HEK293 (cell line): ENCODE measurements around the gene MGST1.
A peak's percentile ranks its signal among the peaks of the same experiment; 100 is the strongest.

Experiments
- CTCF ChIA-PET: fragments of 350-600 bp; formaldehyde crosslinking; extraction: SDS; loops from one replicate; lab custom pipeline; 2021; ENCODE audit warnings: antibody characterized with exemption; lab: Yijun Ruan, JAX
- POLR2A ChIA-PET: fragments of 300-600 bp; formaldehyde crosslinking; extraction: SDS; loops from one replicate; lab custom pipeline; 2020; ENCODE audit warnings: antibody characterized with exemption, inconsistent platforms; lab: Yijun Ruan, JAX
- H3K27ac ChIP-seq: fragments of 200-500 bp; sonication (Bioruptor generic); 2 replicates; pipeline ENCODE4 v1.5.1; 2014; ENCODE audit warnings: low read depth, low read length, control low read depth, inconsistent platforms; ENCODE audit errors: extremely low read depth
- H3K36me3 ChIP-seq, 2 experiments: fragments of 200-500 bp in 1 of 2; sonication (Bioruptor generic) in 1 of 2; 1 replicate in 1 of 2; 2 replicates in 1 of 2; pipeline ENCODE4 v1.5.1; 2014 to 2017; ENCODE audit warnings: inconsistent platforms in 2 of 2, low read length in 2 of 2; ENCODE audit not compliant: control insufficient read depth in 2 of 2, insufficient read depth in 1 of 2
- H3K4me1 ChIP-seq: fragments of 200-500 bp; sonication (Bioruptor generic); 2 replicates; pipeline ENCODE4 v1.5.1; 2014; ENCODE audit warnings: mild to moderate bottlenecking, low read length, inconsistent platforms; ENCODE audit not compliant: control insufficient read depth, insufficient read depth
- H3K4me3 ChIP-seq: 2 replicates; pipeline ENCODE4 v1.5.1; 2011; ENCODE audit warnings: low read depth, mild to moderate bottlenecking, control low read depth, low read length, moderate library complexity
- H3K9me3 ChIP-seq: fragments of 200-500 bp; sonication (Bioruptor generic); 2 replicates; pipeline ENCODE4 v1.5.1; 2014; ENCODE audit warnings: low read depth, low read length, inconsistent platforms; ENCODE audit not compliant: control insufficient read depth, insufficient read depth
- FEZF1 ChIP-seq: fragments of 450-650 bp; formaldehyde crosslinking; IDR thresholded peaks from 2 replicates; pipeline ENCODE4 v1.5.1; 2016; ENCODE audit warnings: missing biosample characterization, missing genetic modification characterization
- GLI2 ChIP-seq: fragments of 450-650 bp; formaldehyde crosslinking; IDR thresholded peaks from 2 replicates; pipeline ENCODE4; 2017; ENCODE audit warnings: missing biosample characterization, missing genetic modification characterization, low read depth, borderline replicate concordance
- GLIS2 ChIP-seq: fragments of 450-650 bp; formaldehyde crosslinking; IDR thresholded peaks from 2 replicates; pipeline ENCODE4 v1.5.1; 2016; ENCODE audit warnings: missing biosample characterization, missing genetic modification characterization
- KLF1 ChIP-seq: fragments of 450-650 bp; formaldehyde crosslinking; IDR thresholded peaks from 2 replicates; pipeline ENCODE4 v1.5.1; 2016; ENCODE audit warnings: missing biosample characterization, missing genetic modification characterization
- KLF8 ChIP-seq: fragments of 450-650 bp; formaldehyde crosslinking; IDR thresholded peaks from 2 replicates; pipeline ENCODE4 v1.5.1; 2016; ENCODE audit warnings: missing biosample characterization, missing genetic modification characterization
- KLF9 ChIP-seq: fragments of 450-650 bp; formaldehyde crosslinking; IDR thresholded peaks from 2 replicates; pipeline ENCODE4 v1.5.1; 2016; ENCODE audit warnings: missing biosample characterization, missing genetic modification characterization, low read depth
- PRDM1 ChIP-seq: fragments of 450-650 bp; formaldehyde crosslinking; IDR thresholded peaks from 2 replicates; pipeline ENCODE4; 2016; ENCODE audit warnings: missing biosample characterization, missing genetic modification characterization
- PRDM2 ChIP-seq: fragments of 450-650 bp; formaldehyde crosslinking; IDR thresholded peaks from 2 replicates; pipeline ENCODE4 v1.5.1; 2016; ENCODE audit warnings: missing biosample characterization, missing genetic modification characterization, borderline replicate concordance
- SCRT1 ChIP-seq: fragments of 450-650 bp; formaldehyde crosslinking; IDR thresholded peaks from 2 replicates; pipeline ENCODE4 v1.5.1; 2016; ENCODE audit warnings: missing biosample characterization, missing genetic modification characterization, borderline replicate concordance
- SP7 ChIP-seq: fragments of 450-650 bp; formaldehyde crosslinking; IDR thresholded peaks from 2 replicates; pipeline ENCODE4 v1.5.1; 2016; ENCODE audit warnings: missing biosample characterization, missing genetic modification characterization
- ZBTB26 ChIP-seq: fragments of 450-650 bp; formaldehyde crosslinking; optimal IDR thresholded peaks from 2 replicates; pipeline ENCODE3; 2016; ENCODE audit warnings: missing biosample characterization, mild to moderate bottlenecking, missing genetic modification characterization
- ZEB2 ChIP-seq: fragments of 450-650 bp; formaldehyde crosslinking; IDR thresholded peaks from 2 replicates; pipeline ENCODE4 v1.5.1; 2016; ENCODE audit warnings: missing biosample characterization, missing genetic modification characterization
- ZNF10 ChIP-seq: fragments of 450-650 bp; formaldehyde crosslinking; IDR thresholded peaks from 2 replicates; pipeline ENCODE4 v1.5.1; 2017; ENCODE audit warnings: missing biosample characterization, missing genetic modification characterization
- ZNF324 ChIP-seq: fragments of 450-650 bp; formaldehyde crosslinking; IDR thresholded peaks from 2 replicates; pipeline ENCODE4 v1.5.1; 2016; ENCODE audit warnings: missing biosample characterization, missing genetic modification characterization
- ZNF335 ChIP-seq: fragments of 450-650 bp; formaldehyde crosslinking; conservative IDR thresholded peaks from 2 replicates; pipeline ENCODE4 v1.5.1; 2016; ENCODE audit warnings: missing biosample characterization, missing genetic modification characterization
- ZNF513 ChIP-seq: fragments of 450-650 bp; IDR thresholded peaks from 2 replicates; pipeline ENCODE4 v1.5.1; 2018; ENCODE audit warnings: missing biosample characterization, missing genetic modification characterization
- TF ChIP-seq, protein P1 (sequence below): fragments of 450-650 bp; formaldehyde crosslinking; IDR thresholded peaks from 2 replicates; pipeline ENCODE4 v1.5.1; 2016; ENCODE audit warnings: missing biosample characterization, missing genetic modification characterization
- TF ChIP-seq, protein P2 (sequence below): fragments of 450-650 bp; formaldehyde crosslinking; IDR thresholded peaks from 2 replicates; pipeline ENCODE4 v1.5.1; 2016; ENCODE audit warnings: missing biosample characterization, missing genetic modification characterization
- TF ChIP-seq, protein P3 (sequence below): fragments of 450-650 bp; formaldehyde crosslinking; IDR thresholded peaks from 2 replicates; pipeline ENCODE4 v1.5.1; 2017; ENCODE audit warnings: missing biosample characterization, missing genetic modification characterization

The MGST1 gene, protein sequence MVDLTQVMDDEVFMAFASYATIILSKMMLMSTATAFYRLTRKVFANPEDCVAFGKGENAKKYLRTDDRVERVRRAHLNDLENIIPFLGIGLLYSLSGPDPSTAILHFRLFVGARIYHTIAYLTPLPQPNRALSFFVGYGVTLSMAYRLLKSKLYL

GRCh38 chr12:16347391-16348298 lies at the start of gene MGST1:
TSS of gene MGST1 (plus strand) at chr12:16347645. CDS start at chr12:16354253, 6,608 bp downstream.
- H3K27ac ChIP-seq = no peak within 1 kb of the TSS
- ChIA-PET CTCF (interaction anchor here (0.6 to 1.0 kb wide), 2 partner anchors 13 to 25 kb away, joined by 3 to 4 read pairs; no protein-coding TSS in a partner anchor), POLR2A (no interaction called here)
- no peaks in the 10 kb centered on the region for H3K36me3 ChIP-seq
- no peaks in the 10 kb centered on the region for H3K9me3 ChIP-seq
- H3K4me1 ChIP-seq = no peaks in the 10 kb centered on the region
- peak within 1 kb of the TSS; percentile 40 for H3K4me3 ChIP-seq
- TF ChIP-seq KLF8 (tag by site-specific recombination) = no peak
- TF ChIP-seq ZEB2 (tag by site-specific recombination) = no peak
- TF ChIP-seq PRDM2 (tag by site-specific recombination) = no peak
- TF ChIP-seq SP7 (tag by site-specific recombination) = 0 out of 2 replicates have a peak, but pooled peaks have one; percentile 46
- peak; percentile 95 for TF ChIP-seq ZNF10
- TF ChIP-seq, protein P1, sequence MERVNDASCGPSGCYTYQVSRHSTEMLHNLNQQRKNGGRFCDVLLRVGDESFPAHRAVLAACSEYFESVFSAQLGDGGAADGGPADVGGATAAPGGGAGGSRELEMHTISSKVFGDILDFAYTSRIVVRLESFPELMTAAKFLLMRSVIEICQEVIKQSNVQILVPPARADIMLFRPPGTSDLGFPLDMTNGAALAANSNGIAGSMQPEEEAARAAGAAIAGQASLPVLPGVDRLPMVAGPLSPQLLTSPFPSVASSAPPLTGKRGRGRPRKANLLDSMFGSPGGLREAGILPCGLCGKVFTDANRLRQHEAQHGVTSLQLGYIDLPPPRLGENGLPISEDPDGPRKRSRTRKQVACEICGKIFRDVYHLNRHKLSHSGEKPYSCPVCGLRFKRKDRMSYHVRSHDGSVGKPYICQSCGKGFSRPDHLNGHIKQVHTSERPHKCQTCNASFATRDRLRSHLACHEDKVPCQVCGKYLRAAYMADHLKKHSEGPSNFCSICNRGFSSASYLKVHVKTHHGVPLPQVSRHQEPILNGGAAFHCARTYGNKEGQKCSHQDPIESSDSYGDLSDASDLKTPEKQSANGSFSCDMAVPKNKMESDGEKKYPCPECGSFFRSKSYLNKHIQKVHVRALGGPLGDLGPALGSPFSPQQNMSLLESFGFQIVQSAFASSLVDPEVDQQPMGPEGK (tag by site-specific recombination) = peak; percentile 41; the same call in 1 of the 2 replicates
- TF ChIP-seq ZBTB26 (tag by site-specific recombination) = peak; percentile 64
- no peak for TF ChIP-seq SCRT1 (tag by site-specific recombination)
- TF ChIP-seq ZNF324 (tag by site-specific recombination) = no peak
- 0 out of 2 replicates have a peak, but pooled peaks have one; percentile 50 for TF ChIP-seq ZNF335
- no peak for TF ChIP-seq PRDM1 (tag by site-specific recombination)
- TF ChIP-seq GLIS2 (tag by site-specific recombination) = peak; percentile 54; the same call in 1 of the 2 replicates
- TF ChIP-seq, protein P2, sequence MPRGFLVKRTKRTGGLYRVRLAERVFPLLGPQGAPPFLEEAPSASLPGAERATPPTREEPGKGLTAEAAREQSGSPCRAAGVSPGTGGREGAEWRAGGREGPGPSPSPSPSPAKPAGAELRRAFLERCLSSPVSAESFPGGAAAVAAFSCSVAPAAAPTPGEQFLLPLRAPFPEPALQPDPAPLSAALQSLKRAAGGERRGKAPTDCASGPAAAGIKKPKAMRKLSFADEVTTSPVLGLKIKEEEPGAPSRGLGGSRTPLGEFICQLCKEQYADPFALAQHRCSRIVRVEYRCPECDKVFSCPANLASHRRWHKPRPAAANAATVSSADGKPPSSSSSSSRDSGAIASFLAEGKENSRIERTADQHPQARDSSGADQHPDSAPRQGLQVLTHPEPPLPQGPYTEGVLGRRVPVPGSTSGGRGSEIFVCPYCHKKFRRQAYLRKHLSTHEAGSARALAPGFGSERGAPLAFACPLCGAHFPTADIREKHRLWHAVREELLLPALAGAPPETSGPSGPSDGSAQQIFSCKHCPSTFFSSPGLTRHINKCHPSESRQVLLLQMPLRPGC (tag by site-specific recombination) = no peak
- TF ChIP-seq GLI2 (tag by site-specific recombination) = no peak
- 0 out of 2 replicates have a peak, but pooled peaks have one; percentile 38 for TF ChIP-seq KLF9 (tag by site-specific recombination)
- no peak for TF ChIP-seq ZNF513
- TF ChIP-seq, protein P3, sequence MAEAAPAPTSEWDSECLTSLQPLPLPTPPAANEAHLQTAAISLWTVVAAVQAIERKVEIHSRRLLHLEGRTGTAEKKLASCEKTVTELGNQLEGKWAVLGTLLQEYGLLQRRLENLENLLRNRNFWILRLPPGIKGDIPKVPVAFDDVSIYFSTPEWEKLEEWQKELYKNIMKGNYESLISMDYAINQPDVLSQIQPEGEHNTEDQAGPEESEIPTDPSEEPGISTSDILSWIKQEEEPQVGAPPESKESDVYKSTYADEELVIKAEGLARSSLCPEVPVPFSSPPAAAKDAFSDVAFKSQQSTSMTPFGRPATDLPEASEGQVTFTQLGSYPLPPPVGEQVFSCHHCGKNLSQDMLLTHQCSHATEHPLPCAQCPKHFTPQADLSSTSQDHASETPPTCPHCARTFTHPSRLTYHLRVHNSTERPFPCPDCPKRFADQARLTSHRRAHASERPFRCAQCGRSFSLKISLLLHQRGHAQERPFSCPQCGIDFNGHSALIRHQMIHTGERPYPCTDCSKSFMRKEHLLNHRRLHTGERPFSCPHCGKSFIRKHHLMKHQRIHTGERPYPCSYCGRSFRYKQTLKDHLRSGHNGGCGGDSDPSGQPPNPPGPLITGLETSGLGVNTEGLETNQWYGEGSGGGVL (tag by site-specific recombination) = peak; percentile 59
- TF ChIP-seq FEZF1 (tag by site-specific recombination) = no peak
- peak; percentile 33; the same call in 1 of the 2 replicates for TF ChIP-seq KLF1 (tag by site-specific recombination)
